HG03469 (cell line): ENCODE measurements around the gene BCR.

Experiments used
- ATAC-seq: cut with Tn5 transposase; IDR thresholded peaks from one replicate; pipeline ENCODE4 v1.9.1; 2021; ENCODE audit warnings: mild to moderate bottlenecking, moderate library complexity, moderate number of reproducible peaks; ENCODE audit not compliant: unreplicated experiment

BCR gene

GRCh38 chr22:23215294-23216241 lies 35.3 kb downstream of the BCR start:
- ATAC-seq: no peak

GRCh38 chr22:23216461-23217170 lies 36.3 kb downstream of the BCR start:
- no peak for ATAC-seq

GRCh38 chr22:23217171-23218052 lies 37.1 kb downstream of the BCR start:
- ATAC-seq: no peak

- ATAC-seq: no peak
Observed at GRCh38 chr22:23218053-23218866, 38.0 kb downstream of the BCR start.

- no peak for ATAC-seq
Observed at GRCh38 chr22:23218867-23219251, 38.5 kb downstream of the BCR start.

GRCh38 chr22:23219317-23219716 lies 39.0 kb downstream of the BCR start:
- ATAC-seq: no peak

GRCh38 chr22:23219822-23220484 lies 39.6 kb downstream of the BCR start:
- peak; percentile 47 for ATAC-seq

- ATAC-seq: no peak
Observed at GRCh38 chr22:23220485-23221350, 40.4 kb downstream of the BCR start.

- no peak for ATAC-seq
Observed at GRCh38 chr22:23221351-23221804, 41.1 kb downstream of the BCR start.

- no peak for ATAC-seq
Observed at GRCh38 chr22:23222033-23222792, 41.9 kb downstream of the BCR start.

GRCh38 chr22:23222793-23223568 lies 42.7 kb downstream of the BCR start:
- ATAC-seq: no peak

GRCh38 chr22:23223569-23224317 lies 43.4 kb downstream of the BCR start:
- ATAC-seq: no peak

GRCh38 chr22:23224846-23225245 lies 44.5 kb downstream of the BCR start:
- no peak for ATAC-seq

GRCh38 chr22:23225337-23225723 lies 45.0 kb downstream of the BCR start:
- no peak for ATAC-seq

GRCh38 chr22:23225724-23226496 lies 45.6 kb downstream of the BCR start:
- no peak for ATAC-seq

- no peak for ATAC-seq
Observed at GRCh38 chr22:23226497-23226850, 46.2 kb downstream of the BCR start.
